GM12878 (cell line): ENCODE data around the gene URB1. TPM values are rescaled to one million over a fixed set of nuclear protein-coding genes. Genes with fewer than 3 reads are reported as not detected.

Experiments used
- IKZF1 ChIP-seq: fragments of 450-650 bp; conservative IDR thresholded peaks from 2 replicates; pipeline ENCODE4 v1.6.1; 2017; ENCODE audit warnings: antibody characterized with exemption, mild to moderate bottlenecking
- SMAD1 ChIP-seq: fragments of 450-650 bp; IDR thresholded peaks from 2 replicates; pipeline ENCODE4 v1.6.1; 2018; ENCODE audit warnings: mild to moderate bottlenecking, low read depth; ENCODE audit not compliant: partially characterized antibody
- polyA plus RNA-seq, 11 experiments: library from polyadenylated mRNA; depleted of rRNA in 4 of 11; unstranded in 6 of 11; stranded (reverse) in 5 of 11; fragments of >200 nt; fragmentation: Nextera tagmentation in 4 of 11; fragmentation: Illumina TruSeq in 1 of 11; extraction: Ambion mirVana in 4 of 11; extraction: Trizol in 1 of 11; gene quantifications; 1 replicate in 1 of 11; 2 replicates in 10 of 11; pipeline versions ENCODE4 v1.2.1 to v1.2.3, GENCODE V29; 2011 to 2016; ENCODE audit warnings: inconsistent platforms in 2 of 11, missing spikeins in 2 of 11, low read depth in 1 of 11
- total RNA-seq, 4 experiments: library from RNA; depleted of rRNA in 3 of 4; stranded (reverse); fragments of >200 nt in 3 of 4; fragmentation: Illumina TruSeq in 1 of 4; extraction: Trizol in 1 of 4; gene quantifications; 2 replicates each; pipeline versions ENCODE4 v1.2.1 to v1.2.3, GENCODE V29; 2013 to 2021
- TF ChIP-seq, protein P1 (sequence below): fragments of 150-350 bp; IDR thresholded peaks from 2 replicates; pipeline ENCODE4 v1.6.1; 2014; ENCODE audit warnings: mild to moderate bottlenecking, low read depth, low read length
- TF ChIP-seq, protein P2 (sequence below): fragments of 450-650 bp; IDR thresholded peaks from 2 replicates; pipeline ENCODE4 v1.6.1; 2017; ENCODE audit warnings: mild to moderate bottlenecking, low read depth, inconsistent platforms; ENCODE audit not compliant: poor library complexity, severe bottlenecking
- TF ChIP-seq, protein P3 (sequence below): IDR thresholded peaks from 2 replicates; pipeline ENCODE4 v1.6.1; 2012; ENCODE audit warnings: mild to moderate bottlenecking, low read depth, low read length

The URB1 gene
- total and polyA plus RNA-seq, 10 of the 15 experiments (the other 5 are each of a cell fraction or from before 2014, with no cell fraction given): 0.56 to 23.2 (median 8.9) TPM

DNA sequence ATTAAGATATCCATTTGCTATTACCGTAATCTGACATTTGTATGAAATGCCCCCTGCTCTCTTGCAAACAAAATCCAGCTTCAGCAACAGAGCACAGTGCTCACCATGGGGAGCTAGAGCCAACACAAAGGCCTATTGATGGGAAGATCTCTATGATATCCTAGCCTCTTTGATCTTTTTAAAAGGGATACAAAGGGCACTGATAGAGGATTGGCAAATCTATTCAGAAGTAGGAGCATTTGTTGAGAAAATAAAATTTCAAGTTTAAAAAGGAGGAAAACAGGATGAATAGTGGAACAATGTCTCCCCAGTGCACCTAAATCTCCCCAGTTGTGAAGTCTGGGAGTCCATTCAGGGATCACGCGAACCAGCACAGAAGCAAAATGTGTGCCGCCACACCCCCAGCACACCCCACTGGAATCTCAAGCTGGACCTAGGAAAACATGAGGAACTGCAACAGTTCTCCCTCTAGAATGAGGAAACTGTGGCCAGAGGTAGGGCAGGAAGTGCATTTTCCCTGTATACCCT, 62.0 kb downstream of the URB1 start (continued):
- TF ChIP-seq, protein P1, sequence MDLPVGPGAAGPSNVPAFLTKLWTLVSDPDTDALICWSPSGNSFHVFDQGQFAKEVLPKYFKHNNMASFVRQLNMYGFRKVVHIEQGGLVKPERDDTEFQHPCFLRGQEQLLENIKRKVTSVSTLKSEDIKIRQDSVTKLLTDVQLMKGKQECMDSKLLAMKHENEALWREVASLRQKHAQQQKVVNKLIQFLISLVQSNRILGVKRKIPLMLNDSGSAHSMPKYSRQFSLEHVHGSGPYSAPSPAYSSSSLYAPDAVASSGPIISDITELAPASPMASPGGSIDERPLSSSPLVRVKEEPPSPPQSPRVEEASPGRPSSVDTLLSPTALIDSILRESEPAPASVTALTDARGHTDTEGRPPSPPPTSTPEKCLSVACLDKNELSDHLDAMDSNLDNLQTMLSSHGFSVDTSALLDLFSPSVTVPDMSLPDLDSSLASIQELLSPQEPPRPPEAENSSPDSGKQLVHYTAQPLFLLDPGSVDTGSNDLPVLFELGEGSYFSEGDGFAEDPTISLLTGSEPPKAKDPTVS: no peak
- TF ChIP-seq SMAD1: no peak
- TF ChIP-seq, protein P2, sequence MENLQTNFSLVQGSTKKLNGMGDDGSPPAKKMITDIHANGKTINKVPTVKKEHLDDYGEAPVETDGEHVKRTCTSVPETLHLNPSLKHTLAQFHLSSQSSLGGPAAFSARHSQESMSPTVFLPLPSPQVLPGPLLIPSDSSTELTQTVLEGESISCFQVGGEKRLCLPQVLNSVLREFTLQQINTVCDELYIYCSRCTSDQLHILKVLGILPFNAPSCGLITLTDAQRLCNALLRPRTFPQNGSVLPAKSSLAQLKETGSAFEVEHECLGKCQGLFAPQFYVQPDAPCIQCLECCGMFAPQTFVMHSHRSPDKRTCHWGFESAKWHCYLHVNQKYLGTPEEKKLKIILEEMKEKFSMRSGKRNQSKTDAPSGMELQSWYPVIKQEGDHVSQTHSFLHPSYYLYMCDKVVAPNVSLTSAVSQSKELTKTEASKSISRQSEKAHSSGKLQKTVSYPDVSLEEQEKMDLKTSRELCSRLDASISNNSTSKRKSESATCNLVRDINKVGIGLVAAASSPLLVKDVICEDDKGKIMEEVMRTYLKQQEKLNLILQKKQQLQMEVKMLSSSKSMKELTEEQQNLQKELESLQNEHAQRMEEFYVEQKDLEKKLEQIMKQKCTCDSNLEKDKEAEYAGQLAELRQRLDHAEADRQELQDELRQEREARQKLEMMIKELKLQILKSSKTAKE: no peak
- TF ChIP-seq, protein P3, sequence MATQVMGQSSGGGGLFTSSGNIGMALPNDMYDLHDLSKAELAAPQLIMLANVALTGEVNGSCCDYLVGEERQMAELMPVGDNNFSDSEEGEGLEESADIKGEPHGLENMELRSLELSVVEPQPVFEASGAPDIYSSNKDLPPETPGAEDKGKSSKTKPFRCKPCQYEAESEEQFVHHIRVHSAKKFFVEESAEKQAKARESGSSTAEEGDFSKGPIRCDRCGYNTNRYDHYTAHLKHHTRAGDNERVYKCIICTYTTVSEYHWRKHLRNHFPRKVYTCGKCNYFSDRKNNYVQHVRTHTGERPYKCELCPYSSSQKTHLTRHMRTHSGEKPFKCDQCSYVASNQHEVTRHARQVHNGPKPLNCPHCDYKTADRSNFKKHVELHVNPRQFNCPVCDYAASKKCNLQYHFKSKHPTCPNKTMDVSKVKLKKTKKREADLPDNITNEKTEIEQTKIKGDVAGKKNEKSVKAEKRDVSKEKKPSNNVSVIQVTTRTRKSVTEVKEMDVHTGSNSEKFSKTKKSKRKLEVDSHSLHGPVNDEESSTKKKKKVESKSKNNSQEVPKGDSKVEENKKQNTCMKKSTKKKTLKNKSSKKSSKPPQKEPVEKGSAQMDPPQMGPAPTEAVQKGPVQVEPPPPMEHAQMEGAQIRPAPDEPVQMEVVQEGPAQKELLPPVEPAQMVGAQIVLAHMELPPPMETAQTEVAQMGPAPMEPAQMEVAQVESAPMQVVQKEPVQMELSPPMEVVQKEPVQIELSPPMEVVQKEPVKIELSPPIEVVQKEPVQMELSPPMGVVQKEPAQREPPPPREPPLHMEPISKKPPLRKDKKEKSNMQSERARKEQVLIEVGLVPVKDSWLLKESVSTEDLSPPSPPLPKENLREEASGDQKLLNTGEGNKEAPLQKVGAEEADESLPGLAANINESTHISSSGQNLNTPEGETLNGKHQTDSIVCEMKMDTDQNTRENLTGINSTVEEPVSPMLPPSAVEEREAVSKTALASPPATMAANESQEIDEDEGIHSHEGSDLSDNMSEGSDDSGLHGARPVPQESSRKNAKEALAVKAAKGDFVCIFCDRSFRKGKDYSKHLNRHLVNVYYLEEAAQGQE: no peak
- no peak for TF ChIP-seq IKZF1
